Measurements from ENCODE around the gene DHRS1.
"Not testable (repeated sequence)": the region's sequence is repeated elsewhere in the genome, so short reads cannot be mapped to it uniquely, and the experiment has no call there.

DHRS1 gene

DNA sequence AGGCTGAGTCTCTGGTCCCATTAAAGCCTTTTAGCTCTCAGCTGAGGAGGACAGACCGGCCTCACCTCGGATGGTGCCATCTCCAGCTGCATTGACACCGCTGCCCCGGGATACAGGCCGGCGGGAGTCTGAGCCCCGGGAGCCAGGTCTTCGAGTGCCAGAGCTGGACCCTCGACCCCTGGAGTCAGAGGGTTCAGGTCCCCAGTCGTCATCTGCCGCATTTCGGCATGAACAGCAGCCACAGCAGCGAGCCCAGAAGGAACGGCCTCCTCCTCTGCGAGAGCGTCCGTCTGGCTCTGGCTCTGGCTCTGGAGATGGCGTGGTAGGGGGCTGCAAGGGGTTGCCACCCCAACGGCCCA, 37.6 kb downstream of the DHRS1 start:
- no peak for DNase-seq

DNA sequence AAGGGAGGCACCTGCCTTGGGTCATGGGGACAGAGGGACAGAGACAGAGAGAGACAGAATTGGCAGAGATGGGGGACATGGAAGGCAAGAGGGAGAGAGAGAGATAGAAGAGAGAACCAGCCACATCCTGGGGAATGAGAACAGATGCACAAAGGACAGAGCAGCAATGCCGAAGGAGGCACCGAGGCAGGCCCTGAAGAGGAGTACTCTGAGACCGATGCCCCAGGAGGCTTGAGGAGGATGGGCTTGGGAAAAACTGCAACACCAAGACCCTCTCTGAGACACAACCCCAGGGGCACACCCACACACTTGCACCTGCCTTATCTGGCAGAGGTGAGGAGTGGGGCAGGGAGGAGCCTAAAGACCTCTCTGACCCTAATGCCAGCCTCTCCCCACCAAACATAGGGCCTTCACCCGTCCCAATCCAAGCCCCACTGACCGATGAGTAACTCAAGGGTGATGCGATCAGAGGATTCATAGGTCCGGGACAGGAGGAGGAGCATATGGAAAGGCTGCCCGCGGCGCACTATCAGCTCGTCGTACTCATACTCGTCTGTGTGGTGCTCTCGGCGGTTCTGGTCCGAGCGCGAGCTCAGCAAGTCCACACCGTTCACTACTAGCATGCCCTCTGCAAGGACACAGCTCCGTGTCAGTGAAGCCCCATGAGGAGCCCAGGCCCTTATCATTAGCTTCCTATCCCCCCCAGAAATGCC, 38.2 kb downstream of the DHRS1 start:
- DNase-seq: no peak

DNA sequence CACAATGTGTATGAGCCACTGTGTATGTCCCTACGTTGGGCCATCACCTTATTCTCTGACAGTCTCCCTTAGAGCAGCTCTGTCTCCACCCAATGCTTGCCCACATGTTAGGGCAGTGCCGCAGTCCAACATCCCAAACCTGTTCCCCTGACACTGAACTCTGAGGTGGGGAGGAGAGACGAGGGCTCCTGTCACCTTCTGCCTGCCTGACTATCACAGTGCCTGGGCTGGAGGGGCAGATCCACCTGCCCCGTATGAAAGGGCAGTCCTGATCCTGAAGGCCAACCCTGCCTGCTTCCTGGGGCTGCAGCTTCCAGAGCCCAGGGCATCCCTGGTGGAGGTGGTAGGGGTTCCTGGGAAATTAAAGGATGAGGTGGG, 38.8 kb downstream of the DHRS1 start:
- no peak for DNase-seq

DNA sequence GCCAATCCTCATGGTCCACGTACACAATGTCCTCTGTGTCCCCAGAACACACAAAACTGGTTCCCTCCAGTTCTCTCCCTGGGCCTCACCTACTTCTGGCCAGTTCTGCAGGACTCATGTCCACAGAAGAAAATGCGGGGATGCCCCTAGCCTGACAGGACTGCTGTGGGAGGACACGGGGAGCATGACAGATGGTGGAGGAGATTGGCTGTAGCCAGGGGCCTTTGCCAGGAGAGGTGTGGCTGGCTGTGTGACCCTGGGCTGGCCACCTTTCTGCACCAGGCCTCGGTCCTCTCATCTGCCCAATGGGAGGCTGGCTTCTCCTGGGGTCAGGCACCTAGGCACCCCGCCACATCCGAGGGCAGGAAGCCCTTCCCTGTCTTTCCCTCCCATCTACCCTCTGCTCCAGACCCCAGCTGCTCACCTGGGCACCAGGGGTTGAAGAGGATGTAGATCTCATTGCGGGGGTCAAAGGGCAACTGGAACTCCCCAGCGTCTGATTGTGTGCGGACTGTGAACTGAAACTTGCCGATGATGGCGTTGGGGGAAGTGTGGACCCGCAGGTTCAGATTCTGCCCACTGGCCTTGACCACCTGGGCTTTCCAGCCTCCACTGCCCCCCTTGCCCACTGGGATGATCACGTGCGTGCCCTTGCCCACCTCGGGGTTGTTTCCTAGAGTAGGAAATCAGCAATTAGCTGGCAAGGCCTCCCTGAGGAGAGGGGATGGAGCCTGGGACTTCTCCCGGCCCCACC, 39.4 kb downstream of the DHRS1 start:
- DNase-seq: no peak

DNA sequence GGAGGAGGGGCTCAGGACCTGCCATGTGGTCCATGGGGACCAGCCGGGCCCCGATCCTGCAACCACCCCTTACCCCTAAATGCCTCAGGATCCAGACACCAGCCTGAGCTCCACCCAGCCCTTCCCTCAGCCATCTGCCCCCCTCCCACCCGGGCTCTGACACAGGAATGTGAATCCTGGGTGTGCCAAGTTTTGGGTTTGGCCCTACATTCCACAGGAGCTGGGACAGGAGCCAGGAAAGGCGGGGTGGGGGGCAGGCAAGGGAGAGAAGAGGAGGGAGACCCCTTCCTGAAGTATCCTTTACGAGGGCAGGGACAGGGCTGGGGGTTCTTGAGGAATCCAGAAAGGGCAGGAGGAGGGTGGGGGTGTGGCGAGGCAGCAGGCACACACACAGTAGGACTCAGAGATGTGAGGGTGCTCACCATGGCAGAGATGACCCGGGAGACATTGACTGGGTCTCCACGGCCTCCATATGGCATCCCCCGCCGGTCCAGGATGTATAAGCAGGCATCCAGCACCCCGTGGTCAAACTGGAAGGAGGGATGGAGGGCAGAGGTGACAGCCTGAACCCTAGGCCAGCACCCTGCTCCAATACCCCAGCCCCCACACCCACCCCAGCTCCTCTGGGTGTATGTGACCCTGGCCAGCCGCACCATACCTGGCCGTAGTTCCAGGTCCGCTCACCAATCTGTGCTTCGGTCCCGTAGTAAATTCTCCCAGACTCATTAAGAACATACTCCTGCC, 40.1 kb downstream of the DHRS1 start:
- DNase-seq: no peak

DNA sequence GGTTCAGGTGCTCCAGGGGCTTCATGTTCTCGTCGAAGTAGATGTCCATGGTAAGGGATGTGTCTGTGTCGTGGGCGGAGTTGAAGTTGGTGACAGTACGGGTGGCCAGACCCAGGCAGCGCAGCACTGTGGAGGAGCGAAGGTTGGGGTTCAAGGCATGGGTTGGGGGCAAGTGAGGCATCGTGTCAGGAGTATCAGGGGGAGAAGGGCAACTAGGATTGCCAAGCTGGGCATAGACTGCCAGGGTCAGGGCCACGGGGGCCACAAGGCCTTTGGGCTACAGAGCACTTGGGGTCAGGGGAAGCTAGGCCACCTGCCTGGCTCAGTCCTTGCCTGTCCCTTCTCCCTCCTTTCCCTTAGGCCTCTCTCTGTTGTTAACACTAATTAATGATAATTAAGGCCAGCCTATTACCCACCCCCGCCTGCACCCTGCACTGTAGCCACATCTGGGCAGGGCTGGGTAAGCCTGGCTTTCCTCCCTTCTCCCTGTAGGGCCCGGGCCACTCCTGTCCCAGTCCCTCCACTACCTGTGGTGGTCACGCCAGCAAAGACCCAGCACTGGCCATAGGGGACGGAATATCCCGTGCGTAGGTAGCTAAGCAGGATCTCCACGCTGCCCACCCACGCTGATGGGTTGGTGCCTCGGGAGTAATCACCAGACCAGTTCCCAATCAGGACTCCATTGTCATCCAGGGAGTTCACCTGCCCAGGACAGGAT, 40.9 kb downstream of the DHRS1 start:
- no peak for DNase-seq

DNA sequence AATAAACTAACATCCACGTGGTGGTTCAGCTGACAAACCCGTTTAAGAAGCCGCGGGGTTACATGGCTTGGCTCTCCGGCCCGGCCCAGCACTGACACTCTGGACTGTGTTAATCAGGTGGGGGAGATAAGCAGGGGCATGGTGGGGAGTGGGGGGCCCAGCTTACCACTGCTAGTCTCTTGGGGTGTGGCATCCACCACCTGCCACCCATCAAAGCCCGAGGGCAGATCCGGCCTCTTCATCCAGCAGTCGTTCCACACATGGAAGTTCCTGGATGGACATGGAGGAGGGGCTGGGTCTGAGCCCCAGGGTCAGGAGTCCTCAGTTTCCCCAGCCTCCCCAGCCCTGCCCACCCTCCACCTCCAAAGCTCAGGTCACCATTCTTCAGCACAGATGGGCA, 41.5 kb downstream of the DHRS1 start:
- no peak for DNase-seq

DNA sequence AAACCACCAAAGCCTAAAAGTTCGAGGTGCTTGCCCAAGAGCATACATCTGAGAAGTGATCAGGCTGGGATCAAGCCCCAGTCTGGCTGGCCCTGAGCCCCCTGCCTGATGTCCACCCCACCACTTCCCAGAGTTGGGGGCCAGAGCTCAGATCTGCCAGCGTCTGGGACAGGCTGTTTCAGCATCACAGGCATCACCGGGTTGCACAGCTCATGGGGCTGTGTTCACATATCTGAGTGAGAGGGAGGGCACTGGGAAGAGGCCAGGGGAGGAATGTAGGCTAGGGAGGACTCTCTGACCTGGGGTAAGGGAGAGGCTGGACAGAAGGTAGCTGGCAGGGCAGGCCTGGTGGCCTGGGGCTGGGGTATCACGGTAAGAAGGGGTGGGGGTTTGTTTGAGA, 42.6 kb downstream of the DHRS1 start:
- no peak for DNase-seq

DNA sequence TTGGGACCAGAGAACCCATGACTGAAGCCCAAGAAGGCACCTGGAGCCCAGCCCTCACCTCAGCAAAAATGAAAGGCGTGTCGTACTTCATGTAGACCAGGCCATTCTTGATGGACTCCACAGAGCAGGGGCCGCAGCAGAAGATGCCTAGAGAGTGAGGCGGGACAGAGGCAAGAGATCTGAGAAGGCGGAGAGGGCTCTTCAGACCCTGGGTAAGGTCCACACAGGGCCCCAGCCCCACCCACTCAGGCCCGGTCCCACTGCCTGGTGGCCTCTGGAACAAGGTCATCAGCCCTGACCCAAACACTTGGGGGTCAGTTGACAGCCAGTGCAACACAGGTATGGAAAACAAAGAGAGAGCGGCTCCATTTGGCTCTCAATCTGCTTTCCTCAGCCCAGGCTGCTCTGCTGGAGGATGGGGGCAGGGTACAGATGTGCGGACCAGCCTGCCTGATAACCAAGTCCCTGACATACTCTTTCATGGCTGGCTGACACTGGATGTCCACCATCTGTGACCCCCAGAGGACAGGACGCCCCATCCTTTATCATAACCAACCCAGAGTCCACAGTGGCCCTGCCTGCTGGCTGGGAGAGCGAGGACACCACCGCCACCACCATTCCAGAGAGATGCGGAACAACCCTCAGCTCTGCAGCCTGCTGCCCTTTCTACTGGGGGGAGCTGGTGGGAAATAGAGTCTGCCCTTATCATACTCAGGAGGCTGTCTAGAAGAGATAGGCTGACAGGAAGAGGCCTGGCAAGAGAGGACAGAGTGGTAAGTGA, 43.5 kb downstream of the DHRS1 start:
- no peak for DNase-seq

DNA sequence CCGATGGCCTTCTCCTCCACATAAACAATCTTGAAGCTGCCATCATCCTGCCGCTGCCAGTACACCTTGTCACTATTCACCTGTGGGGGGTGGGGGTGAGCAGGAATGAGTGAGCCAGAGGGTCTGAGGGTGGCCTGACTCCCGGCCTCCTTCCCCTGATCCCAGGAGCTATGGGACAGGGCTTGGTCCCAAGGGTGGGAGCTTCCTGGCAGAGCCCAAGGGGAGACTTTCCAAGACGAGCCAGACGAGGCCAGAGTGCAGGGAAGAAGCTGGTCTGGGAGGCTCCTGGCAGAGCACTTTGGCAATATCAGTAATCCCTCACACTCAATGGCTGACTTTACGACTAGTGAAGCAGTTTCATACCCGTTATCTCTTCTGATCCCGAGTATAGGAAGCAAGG, 44.1 kb downstream of the DHRS1 start:
- DNase-seq: no peak

DNA sequence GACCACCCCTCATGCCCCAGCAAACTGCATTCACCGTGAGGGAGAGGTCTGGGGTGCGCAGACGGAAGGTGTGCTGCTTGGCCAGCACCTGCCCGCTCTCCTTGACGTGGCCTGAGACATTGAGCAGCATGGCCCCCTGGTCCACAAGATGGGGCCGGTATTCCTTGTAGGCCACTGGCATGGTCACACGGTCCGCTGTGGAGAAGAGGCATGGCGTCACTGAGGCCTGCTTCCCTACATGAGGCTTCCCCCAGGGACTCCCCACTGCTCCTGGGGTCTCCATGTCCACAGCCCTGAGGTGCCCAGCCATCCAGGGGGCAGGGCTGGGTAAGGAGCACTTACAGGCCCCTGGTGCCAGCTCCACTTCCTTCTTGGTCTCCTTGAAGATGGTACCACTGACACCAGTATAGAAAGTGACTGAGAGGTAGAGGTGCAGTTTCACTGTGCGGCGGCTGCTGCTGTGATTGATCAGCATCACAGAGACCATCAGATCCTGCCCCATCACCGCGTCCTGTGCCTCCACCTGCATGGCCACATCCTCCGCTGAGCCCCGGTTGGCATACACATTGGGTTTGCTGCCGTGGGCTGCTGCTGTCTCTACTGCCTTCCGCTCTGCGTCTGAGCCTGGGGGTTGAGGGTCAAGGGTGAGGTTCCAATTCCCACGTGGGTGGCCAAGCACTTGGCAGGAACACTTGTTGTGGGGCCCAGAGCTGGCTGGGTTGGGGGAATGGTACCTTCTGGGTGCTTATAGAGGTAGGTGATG, 44.8 kb downstream of the DHRS1 start:
- no peak for DNase-seq

DNA sequence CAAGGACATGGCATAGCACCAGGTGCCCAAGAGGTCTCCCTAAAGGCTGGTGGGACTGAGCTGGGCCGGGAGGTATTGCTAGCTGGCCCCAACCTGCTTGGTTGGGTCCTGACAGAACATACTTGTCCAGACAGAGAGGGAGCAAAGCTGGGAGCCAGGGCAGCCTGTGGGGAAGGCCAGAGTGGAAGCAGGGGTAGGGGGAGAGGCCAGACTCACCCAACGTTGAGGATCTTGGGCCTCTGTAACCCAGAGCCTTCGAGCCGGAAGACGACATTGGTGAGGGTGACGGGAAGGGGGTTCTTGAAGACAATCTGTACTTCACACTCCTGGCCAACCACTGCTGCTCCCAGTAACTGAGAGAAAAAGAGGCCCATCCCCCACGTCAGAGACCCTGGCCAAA, 45.6 kb downstream of the DHRS1 start:
- DNase-seq: no peak

DNA sequence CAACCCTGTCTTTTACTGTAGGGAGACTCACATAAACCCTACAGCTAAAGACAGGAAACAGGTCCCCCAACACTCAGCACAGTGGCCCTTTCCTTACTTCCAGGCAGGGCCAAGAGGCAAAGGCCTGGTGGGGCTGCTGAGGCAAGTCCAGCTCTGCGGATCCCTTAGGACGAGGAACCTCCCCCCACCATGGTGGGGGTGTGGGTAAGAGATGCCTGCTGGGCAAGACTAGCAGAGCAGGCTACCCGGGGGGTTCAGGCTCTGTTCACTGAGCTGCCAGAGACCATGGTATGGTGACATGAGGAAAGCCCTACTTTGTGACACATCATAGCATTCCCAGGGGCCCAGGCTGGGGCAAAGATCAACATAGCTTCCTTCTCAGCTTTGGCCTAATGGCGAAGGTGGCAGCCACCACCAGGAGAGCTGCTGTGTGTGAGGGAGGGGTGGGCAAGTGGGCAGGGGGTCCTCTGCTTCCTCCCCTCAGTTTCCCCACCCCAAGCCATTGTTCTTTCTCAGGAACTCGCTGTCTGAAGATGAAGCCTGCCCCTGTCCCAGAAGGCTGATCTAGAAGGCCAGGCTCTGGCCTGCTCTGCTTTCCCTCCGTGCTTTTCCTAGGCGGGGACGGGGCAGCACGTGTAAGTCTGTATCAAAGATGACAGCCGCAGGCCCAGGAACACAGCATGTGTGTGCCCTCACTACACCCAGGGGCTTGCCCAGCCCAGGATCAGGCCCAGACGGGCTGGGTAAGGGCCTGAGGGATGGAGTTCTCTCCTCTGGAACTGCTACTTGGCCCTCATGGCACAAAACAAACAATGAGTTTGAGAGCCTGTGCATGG, 47.1 kb downstream of the DHRS1 start:
- DNase-seq: no peak

DNA sequence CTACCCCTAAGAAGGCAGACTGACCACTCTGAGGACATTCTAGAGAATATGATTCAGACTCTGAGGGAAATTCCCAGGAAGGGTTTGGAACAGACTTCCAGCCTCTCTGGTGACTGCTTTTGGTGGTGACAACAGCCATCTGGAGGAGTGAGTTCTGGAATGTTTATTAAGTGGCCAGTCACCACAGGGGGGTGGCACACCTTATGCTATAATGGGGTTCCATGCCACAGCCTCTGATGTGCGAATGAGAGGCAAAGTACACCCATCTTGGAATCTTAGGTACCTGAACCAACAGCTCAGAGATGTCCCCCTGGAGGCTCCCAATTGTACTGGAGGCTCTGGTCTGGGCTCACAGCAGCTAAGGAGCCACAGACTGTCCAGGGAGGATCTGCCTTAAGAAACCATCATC, 47.7 kb downstream of the DHRS1 start:
- DNase-seq: no peak

DNA sequence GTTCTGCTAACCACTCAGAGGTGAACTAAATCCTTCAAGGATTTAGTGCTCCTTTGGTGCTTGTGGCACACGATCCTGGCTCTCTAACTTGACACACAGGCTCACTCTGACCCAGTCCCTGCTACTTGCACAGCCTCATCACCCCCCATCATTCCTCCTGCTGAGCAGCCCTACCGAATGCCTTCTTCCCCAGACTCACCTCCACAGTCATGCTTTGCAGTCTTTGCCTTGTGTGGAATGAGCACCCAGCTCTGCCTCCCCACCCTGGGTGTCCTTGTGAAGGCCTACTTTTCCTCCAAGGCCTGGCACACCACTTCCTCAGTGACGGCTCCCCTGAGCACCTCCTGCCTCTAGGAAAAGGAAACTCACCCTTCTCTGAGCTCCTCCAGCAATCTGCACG, 49.2 kb downstream of the DHRS1 start:
- DNase-seq: no peak

DNA sequence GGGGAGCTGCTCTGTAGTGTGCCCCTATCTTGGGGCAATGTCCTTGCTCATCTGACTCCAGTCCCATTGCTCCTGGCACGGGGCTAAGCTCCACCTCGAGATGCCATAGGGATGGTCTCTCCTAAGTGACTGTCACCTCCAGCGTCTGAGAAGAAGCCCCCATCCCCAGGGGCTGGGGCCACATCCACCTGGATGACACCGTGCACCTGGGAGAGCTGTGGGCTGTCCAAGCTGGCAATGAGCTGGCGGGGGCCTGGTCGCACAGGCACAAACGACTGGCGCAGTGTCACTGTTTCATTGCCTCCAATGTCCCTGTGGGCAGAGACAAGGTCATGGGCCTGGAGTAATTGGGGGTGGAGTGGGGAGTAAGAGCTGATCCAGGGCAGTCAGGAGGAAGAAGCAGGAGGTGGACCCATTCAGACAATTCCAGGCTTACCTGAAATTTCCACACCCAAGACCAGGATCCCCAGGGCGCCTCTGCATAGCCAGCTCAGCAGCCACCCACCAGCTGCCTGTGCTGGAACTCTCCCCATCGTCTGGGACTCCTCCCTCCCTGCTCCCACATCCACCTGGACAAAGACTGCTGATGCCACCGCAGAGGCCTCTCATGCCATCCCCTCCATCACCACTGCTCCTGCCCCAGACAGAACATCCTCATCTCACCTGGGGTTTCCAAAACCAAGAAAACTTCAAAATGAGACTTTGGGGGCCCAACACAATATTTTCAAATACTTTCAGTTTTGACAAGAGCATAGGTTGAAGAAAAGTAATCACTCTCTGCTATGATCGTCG, 50.2 kb downstream of the DHRS1 start:
- DNase-seq: no peak

DNA sequence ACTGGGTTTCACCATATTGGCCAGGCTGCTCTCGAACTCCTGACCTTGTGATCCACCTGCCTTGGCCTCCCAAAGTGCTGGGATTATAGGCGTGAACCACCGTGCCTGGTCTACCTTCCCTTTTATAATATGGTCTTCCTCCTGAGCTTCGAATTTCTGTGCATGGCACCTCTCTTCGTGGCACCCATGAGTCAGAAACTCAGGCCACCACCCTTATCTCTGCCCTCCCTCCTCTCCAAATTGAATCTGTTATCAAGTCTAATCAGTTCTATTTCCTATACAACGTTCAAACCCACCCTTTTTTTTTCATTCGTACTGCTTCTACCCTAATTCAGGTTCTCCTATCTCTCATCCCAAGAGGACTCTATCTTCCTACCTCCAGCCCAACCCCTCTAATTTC, 52.2 kb downstream of the DHRS1 start:
- DNase-seq: no peak

DNA sequence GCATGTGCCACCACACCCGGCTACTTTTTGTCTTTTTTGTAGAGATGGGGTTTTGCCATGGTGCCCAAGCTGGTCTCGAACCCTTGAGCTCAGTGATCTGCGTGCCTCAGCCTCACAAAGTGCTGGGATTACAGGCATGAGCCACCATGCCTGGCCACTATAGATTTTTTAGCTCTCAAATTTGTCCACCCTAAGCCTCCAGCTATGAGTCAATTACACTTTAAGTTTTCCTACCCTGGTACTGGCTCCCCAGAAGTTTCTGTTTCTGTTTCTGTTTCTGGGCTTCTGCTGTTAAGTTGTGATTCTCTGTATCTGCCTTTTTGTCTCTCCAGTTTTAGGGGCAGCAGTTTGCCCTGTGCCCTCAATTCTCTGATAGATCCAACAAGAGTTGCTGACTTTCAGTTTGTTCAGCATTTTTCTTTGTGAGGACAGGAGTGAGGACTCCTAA, 52.8 kb downstream of the DHRS1 start:
- DNase-seq: no peak

DNA sequence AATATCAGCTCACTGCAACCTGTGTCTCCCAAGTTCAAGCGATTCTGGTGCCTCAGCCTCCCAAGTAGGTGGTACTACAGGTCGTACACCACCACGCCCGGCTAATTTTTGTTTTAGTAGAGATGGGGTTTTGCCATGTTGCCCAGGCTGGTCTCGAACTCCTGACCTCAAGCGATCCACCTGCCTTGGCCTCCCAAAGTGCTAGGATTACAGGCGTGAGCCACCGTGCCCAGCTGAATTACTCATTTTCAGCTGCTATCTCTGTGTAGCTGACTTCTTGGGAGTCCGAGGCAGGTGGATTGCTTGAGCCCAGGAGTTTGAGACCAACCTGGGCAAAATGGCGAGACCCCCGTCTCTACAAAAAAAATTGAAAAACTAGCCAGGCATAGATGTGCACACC, 54.2 kb downstream of the DHRS1 start:
- not testable (repeated sequence) for DNase-seq

DNA sequence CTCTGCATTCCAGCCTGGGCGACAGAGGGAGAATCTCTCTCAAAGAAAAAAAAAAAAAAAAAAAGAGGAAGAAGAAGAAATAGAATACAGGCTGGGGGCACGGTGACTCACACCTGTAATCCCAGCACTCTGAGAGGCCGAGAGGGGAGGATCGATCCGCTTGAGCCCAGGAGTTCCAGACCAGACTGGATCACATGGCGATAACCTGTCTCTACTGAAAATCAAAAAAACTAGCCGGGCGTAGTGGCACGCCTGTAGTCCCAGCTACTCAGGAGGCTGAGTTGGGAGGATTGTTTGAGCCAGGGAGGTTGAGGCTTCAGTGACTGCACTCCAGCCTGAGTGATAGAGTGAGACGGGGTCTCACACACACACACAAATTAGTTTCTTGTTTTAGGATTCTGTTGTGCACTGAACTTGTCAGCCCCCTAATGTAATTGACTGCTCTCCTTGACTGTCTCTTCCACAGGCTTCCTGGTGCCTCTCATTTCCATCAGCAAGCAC, 56.2 kb downstream of the DHRS1 start:
- no peak for DNase-seq
